MM.1S (cell line): ENCODE data around the gene FYN.
"Not testable (repeated sequence)": the region's sequence is repeated elsewhere in the genome, so short reads cannot be mapped to it uniquely, and the experiment has no call there.

Source experiments
- DNase-seq: peaks from one replicate; pipeline ENCODE4 v3.0.0-alpha.2; 2015
- H2AFZ ChIP-seq: fragments of 300-600 bp; sonication (generic); 2 replicates; pipeline ENCODE4 v1.6.0; 2016; ENCODE audit warnings: antibody characterized with exemption, low read length
- H3F3A ChIP-seq: fragments of 300-600 bp; sonication (generic); 2 replicates; pipeline ENCODE4 v1.6.1; 2016; ENCODE audit warnings: mild to moderate bottlenecking, antibody characterized with exemption, low read length, moderate library complexity, mixed read lengths; ENCODE audit not compliant: insufficient read depth
- H3K27ac ChIP-seq: fragments of 300-600 bp; sonication (generic); 2 replicates; pipeline ENCODE4 v1.5.1; 2016; ENCODE audit warnings: mild to moderate bottlenecking, low read length
- H3K27me3 ChIP-seq: fragments of 300-600 bp; sonication (generic); replicated peaks from 2 replicates; pipeline ENCODE4 v1.6.0; 2016; ENCODE audit warnings: low read length; ENCODE audit not compliant: insufficient read depth
- H3K36me3 ChIP-seq: fragments of 300-600 bp; sonication (generic); replicated peaks from 2 replicates; pipeline ENCODE4 v1.6.1; 2016; ENCODE audit warnings: mild to moderate bottlenecking, low read length, mixed read lengths; ENCODE audit not compliant: insufficient read depth
- H3K4me1 ChIP-seq: fragments of 300-600 bp; sonication (generic); 2 replicates; pipeline ENCODE4 v1.6.1; 2016; ENCODE audit warnings: low read length, mixed read lengths
- H3K4me2 ChIP-seq: fragments of 300-600 bp; sonication (generic); 2 replicates; pipeline ENCODE4 v1.6.0; 2016; ENCODE audit warnings: low read depth, low read length
- H3K4me3 ChIP-seq: fragments of 300-600 bp; sonication (generic); 2 replicates; pipeline ENCODE4 v1.5.1; 2016; ENCODE audit warnings: low read length, mixed read lengths
- H3K79me2 ChIP-seq: fragments of 300-600 bp; sonication (generic); 2 replicates; pipeline ENCODE4 v1.6.1; 2016; ENCODE audit warnings: mixed run types, low read length, mixed read lengths
- H3K9ac ChIP-seq: fragments of 300-600 bp; sonication (generic); 2 replicates; pipeline ENCODE4 v1.6.1; 2016; ENCODE audit warnings: low read length, mixed read lengths
- H3K9me2 ChIP-seq: fragments of 300-600 bp; sonication (generic); replicated peaks from 2 replicates; pipeline ENCODE4 v1.6.1; 2016; ENCODE audit warnings: mild to moderate bottlenecking, low read length, mixed read lengths; ENCODE audit not compliant: insufficient read depth
- H3K9me3 ChIP-seq: fragments of 300-600 bp; sonication (generic); replicated peaks from 2 replicates; pipeline ENCODE4 v1.6.1; 2016; ENCODE audit warnings: mild to moderate bottlenecking, low read length, mixed read lengths; ENCODE audit not compliant: insufficient read depth
- H4K20me1 ChIP-seq: fragments of 300-600 bp; sonication (generic); 2 replicates; pipeline ENCODE4 v1.6.1; 2016; ENCODE audit warnings: mild to moderate bottlenecking, low read length, moderate library complexity, mixed read lengths; ENCODE audit not compliant: insufficient read depth
- EZH2 ChIP-seq: fragments of 300-600 bp; sonication (generic); optimal IDR thresholded peaks from 2 replicates; pipeline ENCODE3; 2017; ENCODE audit warnings: low read depth, mild to moderate bottlenecking, antibody characterized with exemption, low read length, mixed read lengths
- EZH2phosphoT487 ChIP-seq: fragments of 300-600 bp; sonication (generic); IDR thresholded peaks from 2 replicates; pipeline ENCODE4 v1.6.1; 2018; ENCODE audit warnings: antibody characterized with exemption, low read length
- TF ChIP-seq, protein P1 (sequence below): fragments of 300-600 bp; sonication (generic); IDR thresholded peaks from 2 replicates; pipeline ENCODE4 v1.5.1; 2016; ENCODE audit warnings: antibody characterized with exemption, low read length, mixed read lengths

FYN gene

DNA sequence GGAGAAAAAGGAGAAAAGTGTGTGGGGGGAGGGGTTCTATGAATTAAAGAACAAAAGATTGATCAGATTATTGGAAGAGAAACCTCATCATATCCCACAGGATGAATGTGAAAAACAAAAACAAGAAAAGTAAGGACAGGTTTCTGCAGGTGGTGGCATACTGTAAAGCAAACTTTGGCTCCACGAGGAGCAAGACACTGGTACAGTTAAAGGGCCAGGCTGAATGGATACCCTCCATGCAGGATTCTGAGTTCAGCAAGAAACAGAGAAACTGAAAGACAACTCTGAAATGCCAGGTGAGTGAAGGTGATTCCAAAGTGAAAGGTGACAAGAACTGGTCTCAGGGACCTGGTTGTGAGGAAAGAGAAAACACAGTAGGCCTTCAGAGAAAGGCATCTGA lies 37.4 kb downstream of the FYN start:
- no peaks in the 10 kb centered on the region for H3K9me3 ChIP-seq
- no peaks in the 10 kb centered on the region for H3K9me2 ChIP-seq
- no peaks in the 10 kb centered on the region for H4K20me1 ChIP-seq
- no peaks in the 10 kb centered on the region for H3K79me2 ChIP-seq
- no peak overlapping the region for H3K4me2 ChIP-seq
- H3K9ac ChIP-seq, result no peak overlapping the region
- peaks cover 26% of the 10 kb centered on the region for H3K4me1 ChIP-seq
- H3K27ac ChIP-seq, result no peak overlapping the region
- no peak overlapping the region for H2AFZ ChIP-seq
- H3K36me3 ChIP-seq, result no peaks in the 10 kb centered on the region
- no peak for TF ChIP-seq EZH2phosphoT487
- TF ChIP-seq, protein P1, sequence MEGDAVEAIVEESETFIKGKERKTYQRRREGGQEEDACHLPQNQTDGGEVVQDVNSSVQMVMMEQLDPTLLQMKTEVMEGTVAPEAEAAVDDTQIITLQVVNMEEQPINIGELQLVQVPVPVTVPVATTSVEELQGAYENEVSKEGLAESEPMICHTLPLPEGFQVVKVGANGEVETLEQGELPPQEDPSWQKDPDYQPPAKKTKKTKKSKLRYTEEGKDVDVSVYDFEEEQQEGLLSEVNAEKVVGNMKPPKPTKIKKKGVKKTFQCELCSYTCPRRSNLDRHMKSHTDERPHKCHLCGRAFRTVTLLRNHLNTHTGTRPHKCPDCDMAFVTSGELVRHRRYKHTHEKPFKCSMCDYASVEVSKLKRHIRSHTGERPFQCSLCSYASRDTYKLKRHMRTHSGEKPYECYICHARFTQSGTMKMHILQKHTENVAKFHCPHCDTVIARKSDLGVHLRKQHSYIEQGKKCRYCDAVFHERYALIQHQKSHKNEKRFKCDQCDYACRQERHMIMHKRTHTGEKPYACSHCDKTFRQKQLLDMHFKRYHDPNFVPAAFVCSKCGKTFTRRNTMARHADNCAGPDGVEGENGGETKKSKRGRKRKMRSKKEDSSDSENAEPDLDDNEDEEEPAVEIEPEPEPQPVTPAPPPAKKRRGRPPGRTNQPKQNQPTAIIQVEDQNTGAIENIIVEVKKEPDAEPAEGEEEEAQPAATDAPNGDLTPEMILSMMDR, result no peak
- no peak for TF ChIP-seq EZH2
- H3K27me3 ChIP-seq, result no peaks in the 10 kb centered on the region
- H3K4me3 ChIP-seq, result no peak overlapping the region
- H3F3A ChIP-seq, result peaks cover 5% of the 10 kb centered on the region
- DNase-seq, result no peak

DNA sequence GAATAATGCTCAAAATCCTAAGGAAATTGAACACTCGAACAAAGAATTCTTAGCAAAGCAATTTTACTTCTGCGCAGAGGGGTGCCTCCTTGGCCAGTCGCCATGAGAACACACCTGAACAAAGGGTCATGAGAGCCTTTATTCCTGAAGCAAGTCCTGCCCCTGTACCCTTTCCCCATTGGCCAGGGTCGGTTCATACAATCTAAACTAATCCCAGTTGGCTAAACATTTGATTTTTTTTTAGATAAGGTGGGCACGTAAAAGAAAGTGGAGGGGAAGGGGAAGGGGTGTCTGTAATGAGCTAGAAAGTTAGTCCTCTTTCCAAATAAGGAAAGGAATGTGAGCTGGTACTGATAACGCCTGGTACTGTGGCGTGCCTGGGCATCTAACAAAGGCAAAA lies 37.9 kb downstream of the FYN start:
- not testable (repeated sequence) for DNase-seq, H3K27me3 ChIP-seq, H2AFZ ChIP-seq, H3K4me3 ChIP-seq, H4K20me1 ChIP-seq, H3K9me2 ChIP-seq, H3K9ac ChIP-seq, H3K27ac ChIP-seq, H3K36me3 ChIP-seq, H3K79me2 ChIP-seq, H3F3A ChIP-seq, H3K9me3 ChIP-seq, H3K4me2 ChIP-seq
- peaks cover 26% of the 10 kb centered on the region for H3K4me1 ChIP-seq

DNA sequence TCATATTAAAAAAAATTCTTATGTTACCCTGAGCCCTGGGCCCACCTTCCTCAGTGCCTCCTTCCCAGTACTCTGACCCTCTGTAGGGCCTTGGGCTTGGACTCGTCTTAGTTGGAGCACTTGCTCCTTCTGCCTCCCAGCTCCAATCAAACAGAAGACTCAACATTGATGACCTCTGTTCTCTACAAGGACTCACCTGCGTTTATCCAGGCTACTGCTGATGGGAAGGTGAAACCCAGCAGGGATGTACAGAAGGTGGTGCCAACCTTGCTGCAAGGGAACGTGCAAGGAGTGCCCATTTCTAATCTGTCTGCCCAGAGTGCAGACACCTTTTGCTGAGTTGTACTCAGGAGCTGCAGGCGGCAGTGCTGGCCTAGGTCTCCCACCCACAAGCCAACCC lies 38.9 kb downstream of the FYN start:
- Histone ChIP-seq H3K4me2 (no peak overlapping the region), H3K36me3 (no peaks in the 10 kb centered on the region), H3K9ac (no peak overlapping the region), H3K79me2 (no peaks in the 10 kb centered on the region), H3K27ac (no peak overlapping the region), H2AFZ (no peak overlapping the region), H3K9me2 (no peaks in the 10 kb centered on the region), H3K9me3 (no peaks in the 10 kb centered on the region), H3K27me3 (no peaks in the 10 kb centered on the region), H4K20me1 (no peaks in the 10 kb centered on the region), H3F3A (peaks cover 5% of the 10 kb centered on the region), H3K4me3 (no peak overlapping the region), H3K4me1 (peaks cover 26% of the 10 kb centered on the region)
- TF ChIP-seq EZH2, result no peak
- TF ChIP-seq, protein P1, result no peak
- no peak for TF ChIP-seq EZH2phosphoT487
- no peak for DNase-seq

DNA sequence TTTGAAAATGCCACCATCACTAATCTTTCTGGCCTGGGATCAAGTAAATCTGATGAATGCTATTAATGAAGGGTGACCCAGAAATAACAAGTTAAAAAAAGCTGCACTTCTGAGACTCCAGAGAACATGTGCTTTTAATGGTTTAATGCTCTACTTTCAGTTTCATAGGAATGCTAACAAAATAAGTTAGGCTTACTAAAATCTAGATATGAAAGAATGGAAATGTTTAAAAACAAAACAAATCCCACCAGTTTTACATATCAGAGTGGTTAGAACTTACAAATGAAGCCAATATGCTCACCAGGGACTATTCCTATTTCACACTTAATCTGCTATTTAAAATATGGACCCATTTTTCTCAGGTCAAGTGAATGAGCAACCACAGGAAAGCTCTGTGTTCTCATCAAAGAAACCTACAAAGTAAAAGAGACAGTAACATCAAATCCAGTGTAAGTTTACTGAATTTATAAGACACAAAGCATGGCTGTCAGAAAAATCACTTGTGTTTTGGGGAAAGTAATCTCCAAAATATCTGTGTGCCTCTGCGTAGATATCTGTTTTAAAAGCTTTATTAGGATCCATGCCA lies 40.3 kb downstream of the FYN start:
- Histone ChIP-seq H3K79me2 (no peaks in the 10 kb centered on the region), H2AFZ (no peak overlapping the region), H3K4me1 (peaks cover 23% of the 10 kb centered on the region), H3K36me3 (no peaks in the 10 kb centered on the region), H3K4me2 (peak overlapping the region; percentile 76), H3K4me3 (no peak overlapping the region; the same call in 1 of the 2 replicates), H3K9me3 (no peaks in the 10 kb centered on the region), H3K27me3 (no peaks in the 10 kb centered on the region), H3F3A (peaks cover 5% of the 10 kb centered on the region), H3K9ac (no peak overlapping the region), H3K27ac (peak overlapping the region; percentile 38; the same call in 1 of the 2 replicates), H3K9me2 (no peaks in the 10 kb centered on the region), H4K20me1 (no peaks in the 10 kb centered on the region)
- TF ChIP-seq EZH2, result no peak
- no peak for TF ChIP-seq EZH2phosphoT487
- TF ChIP-seq, protein P1, result no peak
- DNase-seq, result peak; percentile 60
